Activated CD8-positive, alpha-beta memory T cell treated with anti-CD3 and anti-CD28 coated beads for 48 hours (primary cell): Measurements from ENCODE around the gene COLQ.
A peak's percentile ranks its signal among the peaks of the same experiment; 100 is the strongest.
"Not testable (repeated sequence)": the region's sequence is repeated elsewhere in the genome, so short reads cannot be mapped to it uniquely, and the experiment has no call there.

Experiments
- DNase-seq, 3 experiments: peaks; one replicate each; pipeline ENCODE4 v3.0.0-alpha.2; 2020; ENCODE audit warnings: low read depth in 2 of 3, low spot score in 2 of 3

Gene COLQ

DNA sequence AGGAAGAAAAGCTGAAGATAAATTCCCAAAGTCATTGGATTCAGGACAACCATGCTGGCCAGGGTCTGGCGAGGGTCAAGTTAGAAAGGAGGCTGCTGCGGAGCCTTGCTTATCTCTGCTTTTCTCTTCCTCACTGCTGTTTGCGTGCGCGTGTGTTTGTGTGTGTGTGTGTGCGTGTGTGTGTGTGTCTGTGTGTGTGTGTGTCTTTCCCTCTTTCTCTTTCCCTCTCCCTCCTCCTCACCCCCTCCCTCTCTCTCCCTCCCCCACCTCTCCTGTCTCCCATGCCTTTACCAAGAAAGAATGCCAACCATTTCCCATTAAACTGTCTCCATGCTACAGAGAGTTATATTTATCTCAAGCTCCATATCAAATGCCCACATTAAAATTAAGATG lies at the start of gene COLQ:
TSS of gene COLQ (minus strand) at position 134 of the 393 bp plus-strand sequence. CDS start at position 53, 81 bp downstream.
- DNase-seq: no peak

GRCh38 chr3:15563190-15563589 lies 41.7 kb upstream of the COLQ start:
- no peak for DNase-seq

- DNase-seq: no peak
Observed at GRCh38 chr3:15562560-15562959, 41.1 kb upstream of the COLQ start.

DNA sequence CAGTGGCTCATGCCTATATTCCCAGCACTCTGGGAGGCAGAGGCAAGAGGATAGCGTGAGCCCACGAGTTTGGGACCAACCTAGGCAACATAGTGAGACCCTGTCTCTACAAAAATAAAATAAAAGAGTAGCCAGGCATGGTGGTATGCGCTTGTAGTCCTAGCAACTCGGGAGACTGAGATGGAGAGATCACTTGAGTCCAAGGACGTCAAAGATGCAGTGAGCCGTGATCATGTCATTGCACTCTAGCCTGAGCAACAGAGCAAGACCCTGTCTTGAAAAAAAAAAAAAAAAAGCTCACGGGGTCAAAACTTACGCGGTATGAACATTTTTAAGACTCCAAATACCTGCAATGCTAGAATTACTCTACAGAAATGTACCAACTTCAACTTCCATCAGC lies 37.1 kb upstream of the COLQ start:
- DNase-seq: no peak

DNA sequence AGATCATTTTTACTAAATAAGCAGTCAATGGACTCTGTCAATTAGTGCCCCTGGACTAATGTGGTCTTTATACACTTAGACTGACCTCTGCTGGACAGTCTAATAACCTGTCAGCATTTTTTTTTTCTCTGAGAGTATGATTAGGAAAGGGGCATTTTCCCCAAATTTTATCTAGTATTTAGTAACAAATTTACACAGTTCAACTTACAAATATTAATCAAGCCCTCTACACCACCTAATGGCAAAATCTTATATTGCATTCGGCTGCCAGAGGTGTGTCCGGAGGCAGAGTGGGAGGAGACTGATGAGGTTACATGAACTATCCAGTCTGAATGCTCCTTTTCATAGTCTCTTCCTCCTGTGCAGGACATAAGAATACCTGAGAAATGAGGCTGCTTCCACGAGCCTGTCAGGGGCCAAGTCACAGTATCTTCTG lies 36.0 kb upstream of the COLQ start:
- peak in 1 of 3 experiments; percentile 7 for DNase-seq

GRCh38 chr3:15556512-15556911 lies 35.0 kb upstream of the COLQ start:
- no peak for DNase-seq

GRCh38 chr3:15553749-15554148 lies 32.2 kb upstream of the COLQ start:
- no peak for DNase-seq

- no peak for DNase-seq
Observed at GRCh38 chr3:15551902-15552301, 30.4 kb upstream of the COLQ start.

DNA sequence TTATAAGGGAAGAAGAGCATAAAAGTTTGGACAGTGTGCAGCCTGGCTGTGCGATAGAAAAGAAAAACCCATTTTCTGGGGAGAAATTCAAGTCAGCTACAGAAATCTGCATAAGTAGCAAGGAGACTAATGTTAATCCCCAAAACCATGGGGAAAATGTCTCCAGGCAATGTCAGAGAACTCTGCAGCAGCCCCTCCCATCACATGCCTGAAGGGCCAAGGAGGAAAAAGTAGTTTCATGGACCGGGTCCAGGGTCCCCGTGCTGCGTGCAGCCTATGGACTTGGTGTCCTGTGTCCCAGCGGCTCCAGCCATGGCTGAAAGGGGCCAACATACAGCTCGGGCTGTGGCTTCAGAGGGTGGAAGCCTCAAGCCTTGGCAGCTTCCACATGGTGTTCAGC lies 28.3 kb upstream of the COLQ start:
- no peak for DNase-seq

GRCh38 chr3:15542614-15543013 lies 21.1 kb upstream of the COLQ start:
- no peak for DNase-seq

DNA sequence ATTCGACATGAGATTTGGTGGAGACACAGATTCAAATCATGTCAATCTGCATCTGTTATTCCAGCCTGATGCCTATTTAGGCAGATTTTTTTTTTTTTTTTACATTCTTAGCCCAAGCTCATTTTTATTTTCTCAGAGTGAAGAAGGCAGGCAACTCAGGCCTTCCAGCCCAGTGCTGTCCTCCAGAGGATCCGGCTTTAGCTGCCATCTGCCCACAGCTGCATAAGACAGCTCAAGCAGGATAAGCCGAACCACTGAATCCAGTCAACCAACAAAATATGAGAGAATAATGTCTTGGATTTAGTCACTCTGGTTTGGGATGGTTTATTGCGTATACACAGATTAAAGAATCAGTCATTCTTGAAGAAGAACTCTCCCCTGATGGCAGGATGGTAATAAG lies 19.9 kb upstream of the COLQ start:
- no peak for DNase-seq

GRCh38 chr3:15539066-15539465 lies 17.6 kb upstream of the COLQ start:
- DNase-seq: no peak

GRCh38 chr3:15538345-15538744 lies 16.8 kb upstream of the COLQ start:
- DNase-seq: no peak

DNA sequence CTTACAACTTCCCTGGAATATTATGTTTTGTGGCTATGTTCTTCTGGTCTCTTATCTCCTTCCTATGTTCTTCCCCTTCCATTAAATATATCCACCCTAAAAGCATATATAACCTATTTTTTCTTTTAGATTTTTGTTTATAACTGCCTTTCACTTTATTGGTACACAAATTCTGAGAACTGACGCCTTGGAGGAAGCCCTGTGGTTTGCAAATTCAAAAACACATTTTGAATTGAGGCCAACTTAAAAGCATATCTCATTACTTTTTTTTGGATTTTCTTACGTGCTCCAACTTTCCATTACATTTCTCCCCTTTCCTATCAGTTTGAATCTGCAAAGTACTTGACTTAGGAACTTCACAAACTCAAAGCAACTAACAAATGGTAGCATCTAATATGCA lies 15.3 kb upstream of the COLQ start:
- no peak for DNase-seq

DNA sequence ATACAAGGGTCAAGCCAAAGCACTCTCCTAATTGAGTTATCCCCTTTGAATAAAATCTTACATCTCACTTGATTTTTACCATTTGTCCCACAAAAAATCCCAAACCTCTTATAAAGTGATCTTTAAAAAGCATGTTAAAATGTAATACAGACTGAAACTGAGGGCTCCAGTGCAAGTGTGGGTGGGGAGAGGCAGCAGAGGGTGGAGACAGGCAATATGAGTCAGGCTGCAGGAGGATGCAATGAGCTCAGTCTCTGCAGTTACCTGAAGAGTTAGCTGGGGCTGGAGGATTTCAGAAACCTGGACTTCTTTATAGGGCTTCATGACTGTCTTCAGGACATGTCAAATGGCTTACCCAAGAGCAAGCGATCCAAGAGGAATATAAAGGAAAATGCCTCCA lies 14.2 kb upstream of the COLQ start:
- no peak for DNase-seq

GRCh38 chr3:15532614-15533013 lies 11.1 kb upstream of the COLQ start:
- DNase-seq: not testable (repeated sequence)

DNA sequence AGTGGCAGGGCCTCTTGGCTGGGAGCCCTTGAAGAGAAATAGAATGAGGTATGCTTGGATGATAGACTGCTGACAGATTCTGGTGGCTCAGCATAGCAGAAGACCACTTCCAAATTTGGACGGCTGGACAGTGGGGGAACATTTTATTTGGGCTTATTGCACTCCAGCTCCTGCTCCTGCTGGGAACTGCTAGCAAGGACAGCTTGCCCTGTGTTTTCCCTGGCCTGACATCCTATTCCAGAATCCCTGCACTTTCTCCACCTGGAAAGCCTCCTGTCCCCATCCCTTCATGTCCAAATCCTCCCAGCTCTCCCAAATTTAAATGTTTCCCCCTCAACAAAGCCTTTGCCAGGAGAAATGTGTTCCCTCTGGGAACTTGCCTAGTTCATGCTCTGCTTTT lies 9.8 kb upstream of the COLQ start:
- no peak for DNase-seq

GRCh38 chr3:15528854-15529537 lies 7.5 kb upstream of the COLQ start:
- DNase-seq: no peak

GRCh38 chr3:15527031-15527459 lies 5.5 kb upstream of the COLQ start:
- no peak for DNase-seq

DNA sequence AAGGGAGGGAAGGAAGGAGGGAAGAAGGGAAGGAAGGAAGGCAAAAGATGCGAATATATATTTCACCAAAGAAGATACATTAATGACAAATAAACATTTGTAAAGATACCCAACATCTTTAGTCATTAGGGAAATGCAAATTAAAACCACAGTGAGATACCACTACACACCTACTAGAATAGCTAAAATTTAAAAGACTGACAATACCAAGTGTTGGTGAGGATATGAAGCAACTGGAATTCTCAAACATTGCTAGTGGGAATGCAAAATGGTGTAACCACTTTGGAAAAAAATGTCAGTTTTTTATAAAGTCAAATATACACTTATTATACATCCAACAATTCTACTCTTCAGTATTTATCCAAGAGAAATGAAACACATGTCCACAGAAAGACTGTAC lies 4.3 kb upstream of the COLQ start:
- DNase-seq: no peak

DNA sequence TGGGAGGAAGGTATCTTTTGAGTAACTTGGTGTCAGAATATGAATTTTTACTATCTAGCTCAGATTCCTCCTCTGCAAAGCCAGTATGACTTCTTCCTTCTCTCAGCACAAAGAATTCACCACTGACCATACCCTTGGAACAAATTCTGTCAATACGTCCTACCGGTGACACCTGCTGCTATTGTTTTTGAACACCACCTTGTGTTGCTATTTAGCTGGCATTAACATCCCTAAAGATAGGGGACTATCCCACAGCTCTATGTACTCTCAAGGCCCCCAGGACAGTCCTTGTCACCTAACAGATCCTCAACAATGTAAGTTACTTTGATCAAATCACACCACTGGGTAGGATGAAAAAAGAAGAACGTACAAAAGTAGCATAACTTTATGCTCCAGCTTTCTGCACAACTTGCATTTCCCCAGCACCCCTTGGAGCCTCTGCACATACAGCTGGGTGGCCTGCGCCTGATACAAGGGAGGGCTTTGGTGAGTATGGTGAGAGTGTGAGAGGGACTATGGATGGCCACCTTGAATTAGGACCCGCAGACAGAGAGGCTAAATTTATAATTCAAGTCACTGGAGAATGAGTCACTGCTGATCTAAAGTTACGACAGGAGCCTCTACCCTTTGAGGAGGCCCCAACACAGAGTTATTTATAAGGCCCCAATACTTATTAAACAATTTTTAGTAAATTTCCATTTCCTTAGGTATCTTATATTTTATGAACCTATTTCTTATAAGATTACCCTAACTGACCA lies 2.3 kb upstream of the COLQ start:
- no peak for DNase-seq

- DNase-seq: no peak
Observed at GRCh38 chr3:15522016-15522415, 510 bp upstream of the COLQ start.
